ENCODE results near the gene CYP46A1. TPM values are rescaled to one million over a fixed set of nuclear protein-coding genes. Genes with fewer than 3 reads are reported as not detected.

CYP46A1 gene
- total RNA-seq, 1 donor from 2014 or later, result 2.1 TPM

Other genes starting within 250 kb of the CYP46A1 start
- 112 TPM for gene SETD3, start 203.4 kb upstream of the CYP46A1 start, total RNA-seq
- 19.8 TPM for gene CCNK, start 202.9 kb upstream of the CYP46A1 start, total RNA-seq
- gene CCDC85C, start 80.1 kb upstream of the CYP46A1 start, total RNA-seq, result 1.6 TPM
- gene HHIPL1, start 39.2 kb upstream of the CYP46A1 start, total RNA-seq, result 2.6 TPM
- 37.6 TPM for gene EML1, start 109.1 kb downstream of the CYP46A1 start, total RNA-seq